HK-2 (cell line): Measurements from ENCODE around the gene SCAMP5.
A peak's percentile ranks its signal among the peaks of the same experiment; 100 is the strongest.

Source experiments
- DNase-seq: peaks from one replicate; pipeline ENCODE4 v3.0.0-alpha.2; 2018; ENCODE audit not compliant: unreplicated experiment

The SCAMP5 gene

DNA sequence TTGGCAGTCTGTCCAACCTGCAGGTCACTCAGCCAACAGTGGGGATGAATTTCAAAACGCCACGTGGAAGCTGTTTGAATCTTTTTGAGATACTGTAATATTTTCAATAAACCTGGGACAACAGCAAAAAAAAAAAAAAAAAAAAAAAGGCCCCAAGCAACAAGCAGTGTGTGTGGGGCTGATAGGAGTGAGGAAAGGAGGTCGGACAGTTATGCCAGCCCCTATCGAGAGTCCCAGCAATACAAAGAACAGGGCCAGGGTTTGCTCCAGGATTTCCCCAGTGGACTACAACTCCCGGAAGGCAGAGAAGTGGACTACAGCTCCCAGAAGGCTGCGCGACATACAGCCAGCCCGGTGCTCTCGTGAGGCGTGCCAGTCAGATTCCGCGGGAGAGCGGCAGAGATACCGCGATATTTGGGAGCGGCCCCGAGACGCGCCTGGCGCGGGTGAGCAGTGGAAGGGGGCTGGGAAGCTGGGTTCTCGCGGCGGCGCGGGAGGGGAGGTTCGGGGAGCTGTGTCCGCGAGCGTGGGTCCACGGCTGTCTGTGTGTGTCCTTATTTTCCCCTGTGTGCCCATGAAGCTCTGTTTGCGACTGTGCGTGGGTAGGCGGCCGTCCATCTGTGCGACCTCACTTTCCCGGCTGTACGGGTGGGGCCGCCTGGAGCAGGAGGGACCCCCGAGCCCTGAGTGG lies 28.0 kb downstream of the SCAMP5 start, which contains the start of gene PPCDC:
TSS of gene PPCDC (plus strand) at position 410 of the 691 bp plus-strand sequence. CDS start 4,729 bp downstream, outside the sequence.
- DNase-seq = peak; percentile 90

DNA sequence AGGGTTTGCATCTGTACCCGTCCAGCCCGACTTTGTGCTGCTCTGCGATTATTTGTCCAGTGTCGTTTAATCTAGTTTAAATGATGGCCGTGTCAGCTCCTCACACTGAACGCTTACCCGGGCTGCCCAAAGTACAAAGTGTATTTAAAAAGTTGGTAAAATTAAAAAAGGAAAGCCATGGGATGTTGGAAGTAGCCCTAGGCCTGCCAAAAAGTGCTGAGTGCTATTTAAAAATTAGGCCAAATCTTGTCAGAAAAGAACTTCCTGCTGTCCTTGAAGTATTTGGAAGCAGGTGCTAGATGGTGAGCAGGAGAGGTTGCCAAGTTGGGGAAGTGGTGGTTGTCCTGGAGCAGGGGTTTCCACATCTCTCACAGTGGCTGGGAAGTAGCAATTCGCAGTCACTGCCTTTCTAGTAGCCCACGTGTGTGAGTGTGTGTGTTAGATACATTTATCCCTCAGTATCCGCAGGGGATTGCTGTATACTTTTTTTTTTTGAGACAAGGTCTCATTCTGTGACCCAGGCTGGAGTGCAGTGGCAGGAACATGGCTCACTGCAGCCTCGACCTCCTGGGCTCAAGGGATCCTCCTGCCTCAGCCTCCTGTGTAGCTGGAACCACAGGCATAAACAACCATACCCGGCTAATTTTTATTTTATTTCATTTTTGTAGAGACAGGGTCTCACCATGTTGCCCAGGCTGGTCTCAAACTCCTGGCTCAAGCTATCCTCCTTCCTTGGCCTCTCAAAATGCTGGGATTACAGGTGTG lies 28.7 kb downstream of the SCAMP5 start:
- DNase-seq = no peak

DNA sequence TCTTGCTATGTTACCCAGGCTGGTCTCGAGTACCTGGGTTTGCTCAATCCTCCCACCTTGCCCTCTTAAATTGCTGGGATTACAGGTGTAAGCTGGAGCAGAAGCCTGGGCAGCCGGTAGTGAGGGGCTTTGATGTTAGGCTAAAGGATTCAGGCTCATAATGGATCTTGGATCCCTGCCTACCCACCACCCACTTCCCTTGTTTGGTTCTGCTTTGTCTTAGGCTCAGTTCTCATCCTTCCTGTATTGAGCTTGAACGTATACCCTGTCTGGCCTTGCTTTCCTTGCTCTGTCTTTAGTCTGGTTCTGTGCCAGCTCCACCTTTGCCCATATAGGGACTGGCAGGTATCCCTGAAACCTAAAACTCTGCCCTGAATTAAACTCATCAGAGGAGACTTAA lies 29.7 kb downstream of the SCAMP5 start:
- DNase-seq = no peak

DNA sequence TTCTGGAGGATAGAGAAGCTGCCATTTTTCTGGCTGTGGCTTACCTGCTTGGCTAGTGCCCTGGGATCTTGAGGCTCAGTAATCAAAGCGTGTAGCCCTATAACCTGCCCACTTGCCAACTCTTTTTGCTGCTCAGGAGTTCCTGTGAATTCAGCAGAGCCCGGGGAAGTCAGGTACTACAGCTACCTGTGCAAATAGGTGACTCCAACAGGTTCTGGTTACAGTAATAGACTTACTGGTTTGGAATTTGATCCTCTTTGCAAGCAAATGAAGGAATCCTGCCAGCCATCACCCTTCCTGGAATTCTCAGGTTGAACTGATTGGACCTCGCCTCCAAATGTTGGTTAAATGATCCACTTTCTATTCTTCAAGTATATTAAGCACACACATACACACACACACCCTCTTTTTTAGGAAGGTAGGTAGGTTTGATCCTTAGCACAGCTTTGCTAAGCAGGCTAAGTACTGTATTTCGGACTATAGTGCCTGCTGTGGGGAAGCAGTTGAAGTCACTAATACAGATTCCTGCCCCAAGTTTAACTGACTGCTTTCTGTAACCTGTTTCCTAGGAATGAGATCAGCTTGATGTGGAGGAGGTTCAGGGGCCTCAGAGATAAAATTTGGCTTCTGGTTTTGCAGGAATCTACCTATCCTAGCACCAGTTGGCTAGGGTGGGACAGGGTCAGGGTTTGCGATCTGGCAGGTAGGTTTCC lies 30.3 kb downstream of the SCAMP5 start:
- no peak for DNase-seq

DNA sequence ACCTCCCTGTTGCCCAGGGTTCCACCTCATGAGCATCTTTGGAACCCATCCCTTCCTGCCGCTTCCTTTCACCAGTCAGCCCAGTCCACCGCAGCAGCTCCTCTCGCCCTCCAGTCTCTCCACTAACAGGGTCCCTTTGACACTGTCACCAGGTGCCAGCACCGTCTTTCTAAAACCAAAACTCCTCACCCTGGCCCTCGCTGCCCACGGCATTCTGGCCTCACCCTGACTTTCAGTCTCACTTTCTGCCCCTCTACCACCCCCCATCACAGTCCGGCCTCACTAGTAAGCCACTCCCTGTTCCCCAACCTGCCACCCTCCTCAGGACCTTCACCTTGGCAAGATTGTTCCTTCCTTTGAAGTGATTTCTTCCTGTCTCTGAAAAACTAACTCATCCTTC lies 32.2 kb downstream of the SCAMP5 start:
- no peak for DNase-seq

DNA sequence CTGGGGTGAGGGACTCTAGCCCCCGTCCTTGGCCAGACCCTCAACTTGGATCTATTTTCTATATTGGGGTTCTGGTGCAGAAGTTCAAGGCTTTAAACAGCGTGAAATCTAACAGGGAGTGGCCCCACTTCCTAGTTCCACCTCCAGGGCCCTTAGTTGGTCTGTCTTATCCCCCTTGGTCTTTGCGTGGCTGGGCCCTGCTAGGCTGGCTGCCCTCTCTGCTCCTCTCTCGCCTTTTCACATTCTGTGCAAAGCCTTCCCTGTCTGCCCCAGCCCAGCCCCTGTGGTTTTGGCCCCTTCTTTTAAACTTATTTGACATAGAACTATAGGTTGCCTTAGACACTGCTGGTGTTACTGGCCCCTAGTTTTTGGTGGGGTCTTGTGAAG lies 33.6 kb downstream of the SCAMP5 start:
- DNase-seq = no peak

DNA sequence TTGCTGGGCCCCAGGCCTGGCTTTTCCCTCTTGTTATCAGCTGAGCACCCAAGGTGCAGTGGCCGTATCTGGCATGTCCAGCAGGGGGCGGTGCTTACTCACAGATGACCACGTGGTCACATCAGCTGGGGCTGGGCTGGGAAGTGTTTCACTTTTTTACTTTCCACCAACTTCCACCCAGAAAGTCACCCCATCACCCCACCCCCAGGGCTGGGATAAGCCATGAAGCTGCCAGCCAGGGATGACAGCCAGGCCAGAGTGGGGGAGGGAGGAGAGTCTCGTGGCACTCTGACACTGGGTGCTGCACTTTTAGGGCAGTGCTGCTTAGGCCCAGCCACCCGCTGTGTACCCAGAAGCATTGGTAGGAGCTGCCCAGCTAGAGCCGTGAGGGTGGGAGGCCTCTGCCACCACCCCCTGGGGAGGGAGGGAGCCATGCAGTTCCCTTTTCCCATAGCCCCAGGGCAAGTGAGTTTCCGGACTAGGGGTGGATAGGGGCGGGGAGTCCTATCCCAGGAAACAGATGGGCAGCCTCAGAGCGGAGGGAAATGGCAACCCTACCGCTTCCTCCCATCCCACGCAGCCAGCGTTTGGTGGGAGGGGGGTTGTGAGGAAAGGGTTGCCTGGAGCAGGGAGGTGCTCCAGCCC lies 34.1 kb downstream of the SCAMP5 start:
- peak; percentile 79 for DNase-seq

DNA sequence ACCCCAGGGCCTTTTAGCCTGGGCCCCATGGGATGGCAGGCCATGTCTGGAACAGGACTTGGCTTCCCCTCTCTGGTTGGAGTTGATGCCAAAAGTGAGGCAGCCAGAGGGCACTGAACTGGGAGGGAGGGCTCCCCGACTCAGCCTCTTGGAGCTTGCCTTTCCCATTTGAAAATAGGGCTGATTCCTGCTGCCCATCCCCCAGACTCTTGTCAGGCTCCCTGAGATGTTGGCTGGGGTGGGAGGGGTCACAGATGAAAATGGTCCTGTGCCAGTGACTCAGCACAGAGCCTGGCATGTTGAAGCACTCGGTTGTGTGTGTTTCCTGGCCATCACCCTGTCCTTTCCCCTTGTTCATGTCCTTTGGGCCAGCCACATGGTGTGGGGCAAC lies 34.7 kb downstream of the SCAMP5 start:
- DNase-seq = no peak

DNA sequence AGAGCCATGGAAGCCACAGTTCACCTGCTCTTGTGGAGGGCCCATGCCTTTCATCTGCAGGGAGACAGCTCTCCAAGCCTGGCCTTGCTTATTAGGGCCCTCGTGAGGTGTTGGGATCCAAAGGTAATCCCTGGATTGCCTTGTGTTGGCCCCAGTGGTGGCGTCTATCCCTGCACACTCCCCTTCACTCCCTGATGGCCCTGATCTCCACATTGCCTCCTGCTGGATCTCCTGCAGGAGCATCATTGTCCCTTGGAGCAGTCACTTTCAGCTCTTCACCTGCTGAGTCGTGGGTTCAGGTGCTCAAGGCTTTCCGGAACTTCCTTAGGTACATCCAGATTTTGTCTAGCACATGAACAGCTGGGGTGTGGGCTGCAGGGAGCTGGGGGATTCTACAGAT lies 35.1 kb downstream of the SCAMP5 start:
- no peak for DNase-seq

DNA sequence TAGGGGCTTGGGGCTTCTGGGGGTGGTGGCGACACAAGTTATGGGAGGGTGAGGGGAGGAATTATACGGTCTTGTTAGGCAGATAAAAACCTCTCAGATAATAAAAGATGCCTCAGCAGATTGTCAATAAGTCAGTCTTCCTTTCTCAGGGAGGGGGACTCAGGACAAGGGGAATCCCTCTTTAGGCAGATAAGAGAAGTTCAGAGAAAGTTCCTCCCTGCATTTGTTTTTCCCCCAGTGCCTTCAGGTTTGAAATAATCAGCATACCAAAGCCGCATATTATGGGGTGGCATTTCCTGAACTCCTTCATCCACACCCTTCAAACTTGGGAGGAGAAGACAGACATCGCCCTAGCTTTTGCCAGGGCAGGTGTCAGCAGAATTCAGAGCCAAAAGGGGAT lies 36.5 kb downstream of the SCAMP5 start:
- DNase-seq = no peak

DNA sequence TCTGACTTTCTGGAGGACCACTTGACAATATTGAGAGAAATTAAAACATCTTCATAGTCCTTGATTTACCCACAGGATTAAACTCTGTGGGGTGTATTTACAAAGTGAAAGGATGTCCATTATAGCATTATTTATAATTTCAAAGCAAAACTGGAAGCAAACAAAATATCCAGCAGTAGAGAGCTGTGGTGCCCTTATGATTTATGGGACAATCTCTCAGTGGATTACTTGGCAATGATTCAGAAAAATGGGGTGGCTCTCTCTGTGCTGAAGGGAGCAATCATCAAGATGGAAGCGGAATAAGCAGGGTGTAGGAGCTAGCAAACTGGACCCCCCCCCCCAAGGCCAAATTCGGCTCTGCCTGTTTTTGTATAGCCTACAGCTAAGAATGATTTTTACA lies 37.0 kb downstream of the SCAMP5 start:
- DNase-seq = no peak

DNA sequence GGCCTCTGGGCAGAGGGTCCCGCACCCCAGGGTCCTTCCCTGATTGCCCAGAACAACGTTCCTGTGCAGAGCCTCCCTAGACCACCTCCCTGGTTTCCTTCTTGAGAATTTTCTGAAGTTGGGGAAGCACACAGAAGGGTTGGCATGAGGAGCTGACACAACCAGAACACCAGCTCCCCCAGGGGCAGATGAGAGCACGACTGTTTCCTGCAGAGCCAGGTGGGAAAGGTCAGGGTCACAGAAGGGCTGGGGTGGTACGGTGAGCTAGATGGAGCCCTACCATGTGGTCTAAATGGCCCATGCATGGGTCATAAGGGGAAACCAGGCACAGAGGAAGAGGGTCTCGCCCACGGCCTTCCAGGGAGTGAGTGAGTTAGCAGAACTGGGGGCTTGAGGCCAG lies 38.4 kb downstream of the SCAMP5 start:
- DNase-seq = no peak

DNA sequence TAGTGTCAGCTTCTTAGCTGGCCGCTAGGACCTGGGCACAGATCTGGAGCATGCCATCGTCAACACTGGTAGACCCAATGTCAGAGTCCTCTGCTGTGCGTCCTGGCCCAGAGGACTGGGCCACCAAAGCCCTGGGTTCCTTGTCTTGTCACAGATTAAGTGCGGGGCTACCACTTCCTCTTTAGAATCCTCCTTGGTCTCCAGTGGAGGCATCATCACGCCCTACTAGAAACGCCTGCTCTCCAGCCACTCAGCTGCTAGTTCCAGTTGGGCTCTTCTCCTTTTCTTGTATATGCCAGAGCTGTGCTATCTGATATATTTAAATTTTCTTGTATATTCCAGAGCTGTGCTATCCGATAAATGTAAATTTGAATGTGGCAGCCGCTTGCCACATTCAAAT lies 39.3 kb downstream of the SCAMP5 start:
- DNase-seq = no peak

DNA sequence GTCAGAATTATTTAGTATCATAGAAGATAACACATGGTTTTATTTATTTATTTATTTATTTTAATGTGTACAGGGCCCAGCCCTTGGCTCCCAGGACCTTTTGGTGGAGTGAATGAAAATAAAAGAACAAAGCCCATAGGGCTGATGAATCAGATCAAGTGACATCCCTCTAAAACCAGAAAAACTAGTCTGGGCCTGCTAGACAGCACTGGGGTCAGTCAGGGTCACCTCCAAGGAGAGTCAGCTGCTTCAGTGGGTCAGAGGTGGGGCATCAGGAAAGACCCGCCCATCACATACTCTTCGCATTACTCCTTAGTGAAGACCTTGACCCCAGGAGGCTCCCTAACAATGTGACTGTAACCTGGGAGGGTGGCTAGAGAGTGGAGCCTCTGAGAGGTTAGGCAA lies 40.9 kb downstream of the SCAMP5 start:
- DNase-seq = no peak

DNA sequence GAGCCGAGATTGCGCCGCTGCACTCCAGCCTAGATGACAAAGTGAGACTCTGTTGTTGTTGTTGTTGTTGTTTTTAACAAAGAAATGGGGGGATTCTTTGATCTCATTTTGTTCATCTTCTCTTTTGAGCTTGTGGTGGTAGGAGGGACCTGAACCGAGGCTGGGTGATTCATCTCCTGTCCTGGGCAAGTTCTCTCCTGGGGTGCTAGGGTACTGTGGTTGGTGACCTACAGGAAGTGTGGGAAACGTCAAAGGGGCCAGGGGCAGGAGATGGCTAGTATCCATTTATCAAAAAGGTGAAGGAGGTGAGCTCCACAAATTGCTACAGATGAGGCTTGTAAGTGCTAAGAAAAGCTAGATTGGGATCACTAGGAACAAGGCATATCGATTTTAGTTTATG lies 42.3 kb downstream of the SCAMP5 start:
- DNase-seq = no peak

DNA sequence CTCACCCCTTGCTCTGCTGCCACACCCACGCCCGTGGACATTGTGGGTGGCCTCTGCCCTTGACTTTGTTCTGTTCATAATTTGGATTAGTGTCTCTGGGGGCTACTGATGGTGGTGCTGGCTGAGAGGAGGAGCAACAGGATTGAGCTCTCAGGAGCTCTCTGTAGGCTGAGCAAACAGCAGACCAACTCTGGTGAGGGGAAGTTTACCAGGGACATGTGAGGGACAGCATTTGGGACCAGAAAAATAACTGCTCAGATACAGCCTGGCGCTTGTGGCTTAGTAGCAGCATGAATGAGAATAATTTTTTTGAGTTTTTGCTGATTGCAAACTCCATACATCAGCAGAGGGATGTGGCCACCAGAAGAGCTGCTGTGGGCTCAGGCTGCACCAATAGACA lies 42.9 kb downstream of the SCAMP5 start:
- DNase-seq = no peak

DNA sequence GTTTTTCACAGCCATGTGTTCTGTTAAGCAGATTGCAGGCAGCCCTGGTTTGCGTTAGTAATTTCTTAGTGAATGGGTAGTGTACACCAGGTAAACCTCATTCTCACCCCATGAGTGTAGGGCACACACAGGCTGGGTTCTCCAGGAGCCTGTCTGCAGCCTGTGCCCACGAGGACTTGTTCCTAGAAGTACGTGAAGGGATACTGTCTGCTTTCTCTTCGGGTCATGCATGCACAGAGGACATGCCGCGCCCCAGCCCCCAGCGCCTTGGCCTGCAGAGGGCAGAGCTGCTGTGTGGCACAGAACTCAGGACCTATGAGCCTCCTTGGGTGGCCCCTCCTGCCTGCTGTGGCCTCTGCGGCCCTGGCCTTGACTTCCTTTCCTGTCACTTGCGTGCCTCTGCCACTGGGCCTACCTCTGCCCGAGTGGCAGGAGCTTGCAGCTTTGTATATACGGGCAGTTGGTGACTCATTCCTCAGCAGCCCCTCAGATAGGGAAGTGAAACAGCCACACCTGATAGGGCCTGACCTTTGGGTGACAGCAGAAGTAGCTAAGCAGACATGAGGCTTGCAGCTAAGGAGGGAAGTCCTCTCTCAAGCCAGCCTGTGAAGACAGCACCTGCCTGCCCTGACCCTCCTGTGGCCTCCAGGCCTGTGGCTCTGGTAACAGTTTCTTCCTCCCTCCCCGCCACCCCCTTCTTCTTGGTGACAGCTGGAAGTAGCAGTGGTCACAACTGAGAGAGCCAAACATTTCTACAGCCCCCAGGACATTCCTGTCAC lies 47.6 kb downstream of the SCAMP5 start:
- DNase-seq = peak; percentile 65

DNA sequence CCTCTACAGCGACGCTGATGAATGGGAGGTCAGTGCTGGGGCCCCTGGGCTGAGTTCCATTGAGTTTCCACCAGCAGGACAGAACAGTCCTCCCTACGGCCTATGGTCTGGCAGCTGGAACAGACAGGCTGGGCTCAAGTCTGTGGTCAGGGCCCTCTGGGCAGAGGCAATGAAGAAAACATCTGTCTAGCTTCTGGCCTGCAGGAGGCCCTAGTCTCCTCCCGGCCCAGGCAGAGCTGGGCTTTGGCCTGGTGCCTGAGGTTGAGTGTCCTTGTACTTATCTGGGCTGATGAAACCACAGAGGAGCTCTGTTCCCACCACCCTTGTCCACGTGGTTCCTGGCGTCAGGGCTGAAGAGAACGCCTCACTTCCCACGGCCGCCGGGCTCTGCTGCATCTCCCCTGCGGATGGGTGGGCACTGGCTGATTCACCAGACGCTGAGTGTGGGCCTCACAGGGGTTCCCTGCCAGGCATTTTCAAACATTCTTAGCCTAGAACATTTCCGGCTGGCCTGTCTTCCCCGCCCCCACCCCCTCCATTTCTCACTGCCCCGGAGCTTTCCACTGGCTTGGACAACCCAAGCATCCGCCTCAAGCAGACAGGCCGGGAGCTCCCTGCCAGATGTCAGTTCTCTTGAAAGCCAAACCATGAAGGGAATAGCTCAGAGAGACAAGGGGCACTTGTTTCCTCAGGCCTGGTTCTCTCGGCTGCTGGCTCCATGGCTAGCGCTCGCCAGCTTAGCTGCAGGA lies 48.3 kb downstream of the SCAMP5 start:
- peak; percentile 93 for DNase-seq

DNA sequence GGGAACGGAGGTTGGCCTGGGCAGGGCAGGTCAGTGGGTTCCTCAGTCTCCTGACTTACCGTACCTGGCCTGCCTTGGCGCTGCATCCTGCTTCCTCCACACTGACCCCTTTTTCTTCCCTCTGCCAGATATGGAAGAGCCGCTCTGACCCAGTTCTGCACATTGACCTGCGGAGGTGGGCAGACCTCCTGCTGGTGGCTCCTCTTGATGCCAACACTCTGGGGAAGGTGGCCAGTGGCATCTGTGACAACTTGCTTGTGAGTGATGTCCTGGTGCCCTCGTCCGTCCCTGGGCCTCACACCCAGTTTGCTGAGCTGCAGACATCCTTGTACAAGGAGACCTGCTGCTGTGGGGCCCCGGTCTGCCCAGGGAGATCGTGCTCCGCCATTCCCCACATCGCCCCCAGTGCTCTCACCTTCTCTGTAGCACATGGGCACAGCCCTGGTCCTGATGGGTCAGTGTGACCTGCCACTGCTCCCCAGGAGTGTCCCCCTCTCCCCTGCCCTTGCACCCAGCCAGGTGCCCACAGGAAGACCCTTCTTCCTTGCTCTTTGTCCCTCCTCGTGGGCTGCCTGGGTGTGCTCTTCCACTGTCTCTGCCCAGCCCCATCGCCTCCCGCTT lies 49.0 kb downstream of the SCAMP5 start:
- no peak for DNase-seq

DNA sequence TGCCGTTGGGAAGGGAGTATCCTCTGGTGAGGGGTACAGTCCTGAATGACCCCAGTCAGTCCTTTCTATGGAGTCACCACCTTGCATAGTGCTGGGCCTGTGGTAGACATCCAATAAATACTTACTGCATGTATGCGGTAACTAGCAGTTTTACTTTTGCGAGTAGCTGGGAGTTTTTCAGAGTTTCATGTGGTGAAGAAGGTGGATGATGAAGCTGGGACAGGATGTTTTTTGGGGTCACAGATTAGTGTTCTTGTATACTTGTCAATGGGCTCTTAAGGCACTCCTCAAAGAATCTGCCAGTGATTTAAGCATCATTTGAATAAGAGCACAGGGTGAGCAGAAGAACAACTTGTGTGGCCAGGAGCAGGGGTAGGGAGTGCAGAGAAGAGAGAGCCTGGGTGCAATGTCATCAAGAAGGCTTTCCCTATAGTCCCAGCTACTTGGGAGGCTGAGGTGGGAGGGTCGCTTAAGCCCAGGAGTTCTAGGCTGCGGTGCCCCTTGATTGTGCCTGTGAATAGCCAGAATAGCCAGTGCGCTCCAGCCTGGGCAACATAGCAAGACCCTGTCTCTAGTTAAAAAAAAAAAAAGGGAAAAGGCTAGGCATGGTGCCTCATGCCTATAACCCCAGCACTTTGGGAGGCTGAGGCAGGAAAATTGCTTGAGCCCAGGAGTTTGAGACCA lies 50.1 kb downstream of the SCAMP5 start:
- DNase-seq = no peak
